Astrocyte (in vitro differentiated cells and primary cell): ENCODE measurements around the gene TFG. TPM values are rescaled to one million over a fixed set of nuclear protein-coding genes. Genes with fewer than 3 reads are reported as not detected.

Experiments
- DNase-seq: peaks from one replicate; pipeline ENCODE4 v3.0.0-alpha.2; 2010; ENCODE audit warnings: low read depth
- FAIRE-seq: peaks from 2 replicates; lab custom pipeline; 2011; peaks lifted over from hg19 to GRCh38; lab: Jason Lieb, UNC
- H2AFZ ChIP-seq: 2 replicates; pipeline ENCODE4 v1.6.0; 2012; ENCODE audit warnings: low read depth, low read length, inconsistent platforms
- H3K27ac ChIP-seq: 2 replicates; pipeline ENCODE4 v1.5.1; 2011; ENCODE audit warnings: low read depth, low read length, inconsistent platforms
- H3K27me3 ChIP-seq: 2 replicates; pipeline ENCODE4 v1.6.0; 2011; ENCODE audit warnings: low read length, inconsistent platforms; ENCODE audit not compliant: insufficient read depth
- H3K36me3 ChIP-seq: 2 replicates; pipeline ENCODE4 v1.5.1; 2011; ENCODE audit warnings: low read length, inconsistent platforms; ENCODE audit not compliant: insufficient read depth
- H3K4me1 ChIP-seq: 2 replicates; pipeline ENCODE4 v1.5.1; 2011; ENCODE audit warnings: low read length, inconsistent platforms; ENCODE audit not compliant: insufficient read depth
- H3K4me2 ChIP-seq: 2 replicates; pipeline ENCODE4 v1.6.0; 2012; ENCODE audit warnings: low read length, inconsistent platforms
- H3K4me3 ChIP-seq: 2 replicates; pipeline ENCODE4 v1.5.1; 2011; ENCODE audit warnings: low read depth, mild to moderate bottlenecking, low read length, inconsistent platforms; ENCODE audit not compliant: insufficient read depth
- H3K79me2 ChIP-seq: 2 replicates; pipeline ENCODE4 v1.6.0; 2012; ENCODE audit warnings: mild to moderate bottlenecking, low read length, inconsistent platforms; ENCODE audit not compliant: insufficient read depth
- H3K9ac ChIP-seq: 2 replicates; pipeline ENCODE4 v1.6.0; 2012; ENCODE audit warnings: mild to moderate bottlenecking, low read length, inconsistent platforms
- H3K9me3 ChIP-seq: 2 replicates; pipeline ENCODE4 v1.5.1; 2012; ENCODE audit warnings: low read depth, mild to moderate bottlenecking, low read length, inconsistent platforms; ENCODE audit not compliant: insufficient read depth
- H4K20me1 ChIP-seq: 2 replicates; pipeline ENCODE4 v1.6.0; 2012; ENCODE audit warnings: low read length, inconsistent platforms; ENCODE audit not compliant: insufficient read depth
- H3K27ac Mint-ChIP-seq: one replicate; pipeline ENCODE4 v1.8.0; 2021; ENCODE audit warnings: mild to moderate bottlenecking, mixed read lengths; ENCODE audit not compliant: unreplicated experiment
- H3K27me3 Mint-ChIP-seq: one replicate; pipeline ENCODE4 v1.8.0; 2021; ENCODE audit warnings: low read depth, mixed read lengths; ENCODE audit not compliant: unreplicated experiment
- H3K36me3 Mint-ChIP-seq: one replicate; pipeline ENCODE4 v1.8.0; 2021; ENCODE audit warnings: low read depth, mixed read lengths; ENCODE audit not compliant: unreplicated experiment
- H3K4me1 Mint-ChIP-seq: one replicate; pipeline ENCODE4 v1.8.0; 2021; ENCODE audit warnings: low read depth, mixed read lengths; ENCODE audit not compliant: unreplicated experiment
- H3K4me3 Mint-ChIP-seq: one replicate; pipeline ENCODE4 v1.8.0; 2021; ENCODE audit warnings: mild to moderate bottlenecking, moderate library complexity, mixed read lengths; ENCODE audit not compliant: unreplicated experiment
- H3K9me3 Mint-ChIP-seq: one replicate; pipeline ENCODE4 v1.8.0; 2021; ENCODE audit warnings: mild to moderate bottlenecking, mixed read lengths; ENCODE audit not compliant: unreplicated experiment
- EZH2 ChIP-seq: IDR thresholded peaks from 2 replicates; pipeline ENCODE4 v1.6.1; 2012; ENCODE audit warnings: mild to moderate bottlenecking, low read length, inconsistent platforms; ENCODE audit not compliant: insufficient read depth
- total RNA-seq: library from RNA; stranded (reverse); gene quantifications from 2 replicates; pipeline ENCODE4 v1.2.1, GENCODE V29; 2021
- TF ChIP-seq, protein P1 (sequence below): IDR thresholded peaks from 2 replicates; pipeline ENCODE4 v1.5.1; 2011; ENCODE audit warnings: low read depth, mild to moderate bottlenecking, inconsistent platforms, low read length, moderate library complexity; ENCODE audit not compliant: insufficient read depth

The TFG gene
- total RNA-seq, 1 donor from 2014 or later: 155 TPM

GRCh38 chr3:100759159-100759558 lies 49.9 kb downstream of the TFG start:
- H3K4me3 Mint-ChIP-seq: no peak overlapping the region
- FAIRE-seq: no peak

DNA sequence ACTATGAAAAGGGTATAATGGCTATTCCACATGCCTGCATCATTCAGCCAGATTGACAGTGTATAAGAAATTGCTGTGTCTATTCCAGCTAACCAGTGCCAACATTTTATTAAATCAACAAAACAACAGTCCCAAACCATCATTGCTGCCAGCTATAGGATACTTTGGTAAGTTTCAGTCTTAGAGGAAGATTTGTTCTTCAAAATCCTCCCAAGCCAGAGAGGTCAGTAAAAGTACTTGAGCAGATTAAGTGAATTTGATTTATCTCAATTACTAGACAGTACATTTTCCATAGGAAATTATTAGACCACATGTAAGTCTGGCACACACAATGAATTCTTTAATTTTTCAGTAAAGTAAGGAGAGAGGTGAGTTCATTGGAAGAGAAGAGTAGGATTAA lies 50.7 kb downstream of the TFG start:
- TF ChIP-seq, protein P1, sequence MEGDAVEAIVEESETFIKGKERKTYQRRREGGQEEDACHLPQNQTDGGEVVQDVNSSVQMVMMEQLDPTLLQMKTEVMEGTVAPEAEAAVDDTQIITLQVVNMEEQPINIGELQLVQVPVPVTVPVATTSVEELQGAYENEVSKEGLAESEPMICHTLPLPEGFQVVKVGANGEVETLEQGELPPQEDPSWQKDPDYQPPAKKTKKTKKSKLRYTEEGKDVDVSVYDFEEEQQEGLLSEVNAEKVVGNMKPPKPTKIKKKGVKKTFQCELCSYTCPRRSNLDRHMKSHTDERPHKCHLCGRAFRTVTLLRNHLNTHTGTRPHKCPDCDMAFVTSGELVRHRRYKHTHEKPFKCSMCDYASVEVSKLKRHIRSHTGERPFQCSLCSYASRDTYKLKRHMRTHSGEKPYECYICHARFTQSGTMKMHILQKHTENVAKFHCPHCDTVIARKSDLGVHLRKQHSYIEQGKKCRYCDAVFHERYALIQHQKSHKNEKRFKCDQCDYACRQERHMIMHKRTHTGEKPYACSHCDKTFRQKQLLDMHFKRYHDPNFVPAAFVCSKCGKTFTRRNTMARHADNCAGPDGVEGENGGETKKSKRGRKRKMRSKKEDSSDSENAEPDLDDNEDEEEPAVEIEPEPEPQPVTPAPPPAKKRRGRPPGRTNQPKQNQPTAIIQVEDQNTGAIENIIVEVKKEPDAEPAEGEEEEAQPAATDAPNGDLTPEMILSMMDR: no peak
- no peak for TF ChIP-seq EZH2

More at GRCh38 chr3:100759159-100759558, 49.9 kb downstream of the TFG start:
- TF ChIP-seq, protein P1: no peak
- TF ChIP-seq EZH2: no peak
- H3K9me3 ChIP-seq: no peaks in the 10 kb centered on the region
- no peak overlapping the region for H3K9ac ChIP-seq
- no peaks in the 10 kb centered on the region for H4K20me1 ChIP-seq
- Mint-ChIP-seq H3K27me3 (no peaks in the 10 kb centered on the region), H3K4me1 (peaks cover 2% of the 10 kb centered on the region), H3K36me3 (peaks cover 3% of the 10 kb centered on the region), H3K27ac (no peak overlapping the region), H3K9me3 (no peaks in the 10 kb centered on the region)
- H3K79me2 ChIP-seq: no peaks in the 10 kb centered on the region
- no peaks in the 10 kb centered on the region for H3K4me1 ChIP-seq
- H2AFZ ChIP-seq: no peak overlapping the region
- H3K4me3 ChIP-seq: no peak overlapping the region
- no peak overlapping the region for H3K4me2 ChIP-seq
- no peak overlapping the region for H3K27ac ChIP-seq
- H3K27me3 ChIP-seq: no peaks in the 10 kb centered on the region
- DNase-seq: no peak
- H3K36me3 ChIP-seq: no peaks in the 10 kb centered on the region

DNA sequence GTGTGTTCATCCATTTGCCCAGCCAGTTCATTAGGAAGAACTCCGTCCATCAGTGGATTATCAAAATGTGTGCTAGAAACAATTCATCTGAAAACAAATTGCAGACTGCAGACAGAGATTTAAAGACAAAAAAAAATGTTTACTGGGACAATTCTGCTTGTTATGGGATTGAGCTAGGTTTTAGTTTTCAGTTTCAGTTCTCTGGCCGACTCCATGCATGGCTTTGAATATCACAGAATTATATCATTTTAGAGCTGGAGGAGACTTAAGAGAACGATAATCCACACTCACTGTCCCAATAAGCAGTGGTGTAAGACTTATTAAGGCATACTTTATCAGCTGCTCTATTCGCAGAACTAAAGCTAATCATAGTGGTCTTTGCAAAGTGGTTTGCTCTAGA lies 51.1 kb downstream of the TFG start:
- no peaks in the 10 kb centered on the region for H4K20me1 ChIP-seq
- Mint-ChIP-seq H3K36me3 (peaks cover 3% of the 10 kb centered on the region), H3K4me3 (no peak overlapping the region), H3K9me3 (no peaks in the 10 kb centered on the region), H3K27me3 (no peaks in the 10 kb centered on the region), H3K4me1 (no peaks in the 10 kb centered on the region), H3K27ac (no peak overlapping the region)
- H3K27me3 ChIP-seq: no peaks in the 10 kb centered on the region
- H3K9ac ChIP-seq: no peak overlapping the region
- H3K27ac ChIP-seq: no peak overlapping the region
- no peak overlapping the region for H2AFZ ChIP-seq
- FAIRE-seq (no peak), DNase-seq (no peak)
- no peak for TF ChIP-seq EZH2
- TF ChIP-seq, protein P1: no peak
- no peaks in the 10 kb centered on the region for H3K36me3 ChIP-seq
- H3K9me3 ChIP-seq: no peaks in the 10 kb centered on the region
- H3K4me1 ChIP-seq: no peaks in the 10 kb centered on the region
- no peak overlapping the region for H3K4me3 ChIP-seq
- H3K4me2 ChIP-seq: no peak overlapping the region
- H3K79me2 ChIP-seq: no peaks in the 10 kb centered on the region

More for the DNA sequence above, 50.7 kb downstream of the TFG start:
- Histone ChIP-seq H3K4me1 (no peaks in the 10 kb centered on the region), H3K79me2 (no peaks in the 10 kb centered on the region), H3K9ac (no peak overlapping the region), H3K27me3 (no peaks in the 10 kb centered on the region), H4K20me1 (no peaks in the 10 kb centered on the region), H3K4me3 (no peak overlapping the region), H2AFZ (no peak overlapping the region), H3K9me3 (no peaks in the 10 kb centered on the region), H3K36me3 (no peaks in the 10 kb centered on the region), H3K4me2 (no peak overlapping the region), H3K27ac (no peak overlapping the region)
- DNase-seq (no peak), FAIRE-seq (no peak)
- H3K4me3 Mint-ChIP-seq: no peak overlapping the region
- H3K27ac Mint-ChIP-seq: no peak overlapping the region
- H3K36me3 Mint-ChIP-seq: peaks cover 3% of the 10 kb centered on the region
- no peaks in the 10 kb centered on the region for H3K4me1 Mint-ChIP-seq
- H3K9me3 Mint-ChIP-seq: no peaks in the 10 kb centered on the region
- no peaks in the 10 kb centered on the region for H3K27me3 Mint-ChIP-seq
